Measurements from ENCODE around the gene MYD88. TPM values are rescaled to one million over a fixed set of nuclear protein-coding genes. Genes with fewer than 3 reads are reported as not detected.
A peak's percentile ranks its signal among the peaks of the same experiment; 100 is the strongest.

The MYD88 gene
- total RNA-seq, 1 experiment from 2014 or later = 17.7 TPM

DNA sequence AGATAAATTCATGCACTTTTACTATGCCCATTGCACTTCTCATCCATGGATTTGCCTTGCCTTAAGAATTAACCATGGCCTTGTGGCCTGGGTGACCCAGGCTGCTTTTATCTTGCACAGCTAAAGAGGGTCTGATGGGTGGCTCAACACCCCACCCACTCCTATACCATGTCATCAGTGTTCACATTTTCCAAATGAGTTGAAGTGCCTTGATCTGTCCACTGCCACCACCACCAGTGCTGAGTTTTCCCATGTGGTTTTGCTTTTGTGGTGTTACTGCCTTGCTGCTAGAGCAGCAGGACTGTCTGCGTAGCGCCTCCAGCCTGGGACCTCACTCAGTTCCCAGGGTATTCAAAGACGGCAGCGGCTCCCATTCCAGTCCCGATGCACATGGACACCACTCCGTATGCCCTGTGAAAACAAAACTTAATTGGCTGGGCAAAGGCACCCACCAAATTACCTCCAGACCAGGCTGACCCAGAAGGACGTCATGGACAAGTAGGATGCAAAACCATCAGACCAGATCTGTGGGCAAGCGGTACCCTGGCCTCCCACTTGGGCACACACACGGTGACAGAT, 15.7 kb upstream of the MYD88 start:
- intact Hi-C loops (cut with micrococcal nuclease) = no loop called here
- H3K9me2 ChIP-seq (replicated peaks; ENCODE audit: low read length) = no peaks in the 10 kb centered on the region
- CTCF ChIA-PET = no interaction called here
- no peaks in the 10 kb centered on the region for H3K9me3 ChIP-seq (ENCODE audit: low read length)
- H3K4me1 ChIP-seq (ENCODE audit: insufficient read depth, low read length) = peaks cover 21% of the 10 kb centered on the region
- H3K4me3 ChIP-seq (ENCODE audit: low read length) = no peak overlapping the region
- no peaks in the 10 kb centered on the region for H3K79me2 ChIP-seq (ENCODE audit: low read length)
- DNase-seq (no peak), ATAC-seq (no peak)
- POLR2A ChIA-PET (ENCODE audit: unreplicated experiment) = no interaction called here
- H3K4me2 ChIP-seq (ENCODE audit: low read length) = no peak overlapping the region
- no peaks in the 10 kb centered on the region for H3K27me3 ChIP-seq (ENCODE audit: low read length)
- peaks cover 3% of the 10 kb centered on the region for H3F3A ChIP-seq (ENCODE audit: low read length, unreplicated experiment)
- H3K9ac ChIP-seq (ENCODE audit: low read length) = no peak overlapping the region
- no peak overlapping the region for H2AFZ ChIP-seq (ENCODE audit: low read length)
- H3K27ac ChIP-seq (ENCODE audit: low read length) = no peak overlapping the region
- no TSS peak for BruUV-seq (replicated peaks)
- H3K36me3 ChIP-seq (ENCODE audit: low read depth, low read length) = peaks cover 66% of the 10 kb centered on the region
- TF ChIP-seq EZH2phosphoT487 (IDR thresholded peaks at IDR 0.05; ENCODE audit: borderline replicate concordance, low read length) = no peak
- TF ChIP-seq EZH2 (IDR thresholded peaks at IDR 0.05; ENCODE audit: low read length, unreplicated experiment) = no peak
- TF ChIP-seq, protein P1, sequence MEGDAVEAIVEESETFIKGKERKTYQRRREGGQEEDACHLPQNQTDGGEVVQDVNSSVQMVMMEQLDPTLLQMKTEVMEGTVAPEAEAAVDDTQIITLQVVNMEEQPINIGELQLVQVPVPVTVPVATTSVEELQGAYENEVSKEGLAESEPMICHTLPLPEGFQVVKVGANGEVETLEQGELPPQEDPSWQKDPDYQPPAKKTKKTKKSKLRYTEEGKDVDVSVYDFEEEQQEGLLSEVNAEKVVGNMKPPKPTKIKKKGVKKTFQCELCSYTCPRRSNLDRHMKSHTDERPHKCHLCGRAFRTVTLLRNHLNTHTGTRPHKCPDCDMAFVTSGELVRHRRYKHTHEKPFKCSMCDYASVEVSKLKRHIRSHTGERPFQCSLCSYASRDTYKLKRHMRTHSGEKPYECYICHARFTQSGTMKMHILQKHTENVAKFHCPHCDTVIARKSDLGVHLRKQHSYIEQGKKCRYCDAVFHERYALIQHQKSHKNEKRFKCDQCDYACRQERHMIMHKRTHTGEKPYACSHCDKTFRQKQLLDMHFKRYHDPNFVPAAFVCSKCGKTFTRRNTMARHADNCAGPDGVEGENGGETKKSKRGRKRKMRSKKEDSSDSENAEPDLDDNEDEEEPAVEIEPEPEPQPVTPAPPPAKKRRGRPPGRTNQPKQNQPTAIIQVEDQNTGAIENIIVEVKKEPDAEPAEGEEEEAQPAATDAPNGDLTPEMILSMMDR (conservative IDR thresholded peaks at IDR 0.05; ENCODE audit: low read depth, low read length) = no peak
- H4K20me1 ChIP-seq (ENCODE audit: low read length) = no peaks in the 10 kb centered on the region

DNA sequence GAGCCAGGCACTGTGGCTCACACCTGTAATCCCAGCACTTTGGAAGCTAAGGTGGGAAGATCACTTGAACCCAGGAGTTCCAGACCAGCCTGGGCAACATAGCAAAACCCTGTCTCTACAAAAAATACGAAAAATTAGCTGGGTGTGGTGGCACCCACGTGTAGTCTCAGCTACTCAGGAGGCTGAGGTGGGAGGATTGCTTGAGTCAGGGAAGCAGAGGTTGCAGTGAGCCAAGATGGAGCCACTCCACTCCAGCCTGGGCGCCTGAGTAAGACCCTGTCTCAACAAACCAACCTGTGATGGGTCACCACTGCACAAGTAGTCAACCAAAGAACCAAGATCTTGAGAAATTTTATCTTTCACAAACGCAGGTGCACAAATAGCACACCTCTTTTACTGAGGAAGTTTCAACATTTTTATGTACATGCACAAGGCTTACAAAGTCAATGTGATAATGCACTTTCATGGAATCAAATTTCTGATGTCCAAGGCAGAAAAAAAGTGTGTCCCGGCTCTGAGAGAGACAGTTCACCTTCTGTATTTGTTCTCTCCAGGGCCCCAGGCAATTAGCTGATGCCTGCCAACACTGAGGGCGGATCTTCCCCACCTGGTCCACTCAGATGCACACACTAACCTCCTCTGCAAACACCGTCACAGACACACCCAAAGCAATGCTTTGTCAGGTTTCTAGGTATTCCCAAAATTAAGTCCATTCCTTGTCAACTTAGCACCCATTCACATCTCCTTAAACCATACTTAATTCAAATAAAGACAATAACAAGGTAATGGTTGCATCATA, 13.9 kb upstream of the MYD88 start:
- ChIA-PET POLR2A (ENCODE audit: unreplicated experiment) (interaction anchor here (0.6 kb wide), 1 partner anchor 12 kb away, joined by 4 read pairs; the partner anchor contains the start of gene ACAA1), CTCF (interaction anchor here (1.1 kb wide), 1 partner anchor 9 kb away, joined by 3 read pairs; no protein-coding TSS in a partner anchor)
- ATAC-seq = peak; percentile 92
- H3K9me2 ChIP-seq (replicated peaks; ENCODE audit: low read length) = no peaks in the 10 kb centered on the region
- TF ChIP-seq EZH2 (IDR thresholded peaks at IDR 0.05; ENCODE audit: low read length, unreplicated experiment) = no peak
- TF ChIP-seq EZH2phosphoT487 (IDR thresholded peaks at IDR 0.05; ENCODE audit: borderline replicate concordance, low read length) = no peak
- TF ChIP-seq, protein P1 (conservative IDR thresholded peaks at IDR 0.05; ENCODE audit: low read depth, low read length) = no peak
- no peaks in the 10 kb centered on the region for H3K27me3 ChIP-seq (ENCODE audit: low read length)
- intact Hi-C loops (cut with micrococcal nuclease) = loop anchor here (2.0 kb wide), 1 partner anchor 120 kb away; no protein-coding TSS in a partner anchor
- no peaks in the 10 kb centered on the region for H3K9me3 ChIP-seq (ENCODE audit: low read length)
- no peaks in the 10 kb centered on the region for H4K20me1 ChIP-seq (ENCODE audit: low read length)
- no peak overlapping the region for H3K4me3 ChIP-seq (ENCODE audit: low read length)
- peaks cover 3% of the 10 kb centered on the region for H3F3A ChIP-seq (ENCODE audit: low read length, unreplicated experiment)
- no peak overlapping the region for H3K9ac ChIP-seq (ENCODE audit: low read length)
- no peak overlapping the region for H2AFZ ChIP-seq (ENCODE audit: low read length)
- peak overlapping the region; percentile 32 for H3K4me2 ChIP-seq (ENCODE audit: low read length)
- H3K79me2 ChIP-seq (ENCODE audit: low read length) = 0 out of 2 replicates have a peak, but pooled peaks cover 2% of the 10 kb centered on the region
- peaks cover 21% of the 10 kb centered on the region for H3K4me1 ChIP-seq (ENCODE audit: insufficient read depth, low read length)
- H3K36me3 ChIP-seq (ENCODE audit: low read depth, low read length) = peaks cover 80% of the 10 kb centered on the region
- H3K27ac ChIP-seq (ENCODE audit: low read length) = peak overlapping the region; percentile 71
- BruUV-seq (replicated peaks) = no TSS peak
- DNase-seq = peak; percentile 82

All from PC-3 (cell line).